Common myeloid progenitor, CD34-positive (primary cell): Measurements from ENCODE around the gene USH2A.
"Not testable (repeated sequence)": the region's sequence is repeated elsewhere in the genome, so short reads cannot be mapped to it uniquely, and the experiment has no call there.

Experiments used
- CTCF ChIA-PET: fragments of 350-600 bp; sonication (Branson Sonifier 250); formaldehyde crosslinking; loops from one replicate; lab custom pipeline; 2021; ENCODE audit warnings: antibody characterized with exemption; lab: Charles Lee
- POLR2A ChIA-PET: fragments of 350-600 bp; sonication (Branson Sonifier 250); formaldehyde crosslinking; loops from one replicate; lab custom pipeline; 2021; ENCODE audit warnings: antibody characterized with exemption; lab: Charles Lee
- DNase-seq, 3 donors: peaks; one replicate each; pipeline versions ENCODE4 v3.0.0 to v3.0.0-alpha.2; 2013
- H3K27ac ChIP-seq, 2 experiments: 1 replicate in 1 of 2; 2 replicates in 1 of 2; pipeline ENCODE4 v1.7.0; 2013; ENCODE audit warnings: inconsistent platforms in 2 of 2, low read length in 2 of 2, mild to moderate bottlenecking in 2 of 2, low read depth in 1 of 2, moderate library complexity in 1 of 2; ENCODE audit not compliant: severe bottlenecking in 2 of 2, insufficient read depth in 1 of 2, poor library complexity in 1 of 2
- H3K27me3 ChIP-seq, 5 experiments: replicated peaks in 2 of 5; 1 replicate in 3 of 5; 2 replicates in 2 of 5; pipeline versions ENCODE4 v1.6.1 to v1.7.0; 2013; ENCODE audit warnings: low read length in 4 of 5, mild to moderate bottlenecking in 2 of 5, moderate library complexity in 2 of 5, inconsistent platforms in 1 of 5; ENCODE audit not compliant: insufficient read depth in 5 of 5, control insufficient read depth in 4 of 5
- H3K36me3 ChIP-seq, 4 experiments: 1 replicate in 2 of 4; 2 replicates in 2 of 4; pipeline versions ENCODE4 v1.6.1 to v1.7.0; 2013; ENCODE audit warnings: low read length in 3 of 4, control low read depth in 1 of 4, mild to moderate bottlenecking in 1 of 4; ENCODE audit not compliant: control insufficient read depth in 4 of 4, insufficient read depth in 4 of 4
- H3K4me1 ChIP-seq, 4 experiments: 1 replicate in 3 of 4; 2 replicates in 1 of 4; pipeline versions ENCODE4 v1.6.1 to v1.7.1; 2013; ENCODE audit warnings: low read length in 3 of 4, mild to moderate bottlenecking in 3 of 4, control low read depth in 1 of 4, inconsistent platforms in 1 of 4, moderate library complexity in 1 of 4; ENCODE audit not compliant: control insufficient read depth in 4 of 4, insufficient read depth in 4 of 4; ENCODE audit errors: control extremely low read depth in 1 of 4
- H3K4me3 ChIP-seq, 7 experiments: 1 replicate in 4 of 7; 2 replicates in 3 of 7; pipeline versions ENCODE4 v1.5.1 to v1.7.0; 2013; ENCODE audit warnings: mild to moderate bottlenecking in 7 of 7, low read length in 6 of 7, moderate library complexity in 6 of 7, inconsistent platforms in 2 of 7, low read depth in 2 of 7, control low read depth in 1 of 7; ENCODE audit not compliant: insufficient read depth in 4 of 7, control insufficient read depth in 1 of 7; ENCODE audit errors: extremely low read depth in 1 of 7
- H3K9me3 ChIP-seq, 5 experiments: 1 replicate in 4 of 5; 2 replicates in 1 of 5; pipeline versions ENCODE4 v1.6.1 to v1.7.1; 2013; ENCODE audit warnings: low read length in 4 of 5, mild to moderate bottlenecking in 2 of 5, inconsistent platforms in 1 of 5, low read depth in 1 of 5, moderate library complexity in 1 of 5; ENCODE audit not compliant: control insufficient read depth in 4 of 5, insufficient read depth in 2 of 5; ENCODE audit errors: control extremely low read depth in 1 of 5
- WGBS: methylation state at CpG from one replicate; pipeline ENCODE4 v1.1.5; 2013; ENCODE audit not compliant: insufficient coverage; 5-methylcytosine and 5-hydroxymethylcytosine counted together

USH2A gene

GRCh38 chr1:216024546-216024945, 398.7 kb downstream of the USH2A start:
- H3K9me3 ChIP-seq: no peaks in the 10 kb centered on the region
- ChIA-PET CTCF (no interaction called here), POLR2A (no interaction called here)

GRCh38 chr1:216020743-216021345, 402.4 kb downstream of the USH2A start:
- H3K4me1 ChIP-seq: no peaks in the 10 kb centered on the region
- POLR2A ChIA-PET: no interaction called here
- CTCF ChIA-PET: no interaction called here
- H3K27me3 ChIP-seq: no peaks in the 10 kb centered on the region
- no peak for DNase-seq
- WGBS: 86% methylated on average over 1 of the region's 3 CpGs
- no peak overlapping the region for H3K27ac ChIP-seq
- H3K4me3 ChIP-seq: no peak overlapping the region
- no peaks in the 10 kb centered on the region for H3K9me3 ChIP-seq
- H3K36me3 ChIP-seq: no peaks in the 10 kb centered on the region

More at GRCh38 chr1:216024546-216024945, 398.7 kb downstream of the USH2A start:
- H3K27me3 ChIP-seq: no peaks in the 10 kb centered on the region
- DNase-seq: no peak
- no peak overlapping the region for H3K4me3 ChIP-seq
- H3K4me1 ChIP-seq: no peaks in the 10 kb centered on the region
- no peak overlapping the region for H3K27ac ChIP-seq
- H3K36me3 ChIP-seq: no peaks in the 10 kb centered on the region
- no CpG with 5 or more reads among the region's 2 CpGs for WGBS

- H3K27me3 ChIP-seq: no peaks in the 10 kb centered on the region
- POLR2A ChIA-PET: no interaction called here
- CTCF ChIA-PET: no interaction called here
Observed at GRCh38 chr1:216015116-216015515, 408.1 kb downstream of the USH2A start.

GRCh38 chr1:216014086-216014485, 409.2 kb downstream of the USH2A start:
- CTCF ChIA-PET: no interaction called here
- no peak overlapping the region for H3K27ac ChIP-seq
- no peaks in the 10 kb centered on the region for H3K27me3 ChIP-seq
- no peak for DNase-seq
- H3K36me3 ChIP-seq: no peaks in the 10 kb centered on the region
- no peak overlapping the region for H3K4me3 ChIP-seq
- H3K9me3 ChIP-seq: no peaks in the 10 kb centered on the region
- H3K4me1 ChIP-seq: no peaks in the 10 kb centered on the region
- 50% methylated on average over 2 of the region's 2 CpGs for WGBS
- POLR2A ChIA-PET: no interaction called here

More at GRCh38 chr1:216015116-216015515, 408.1 kb downstream of the USH2A start:
- Histone ChIP-seq H3K36me3 (no peaks in the 10 kb centered on the region), H3K27ac (no peak overlapping the region), H3K4me3 (no peak overlapping the region), H3K4me1 (no peaks in the 10 kb centered on the region), H3K9me3 (no peaks in the 10 kb centered on the region)
- WGBS: 91% methylated on average over 3 of the region's 3 CpGs
- no peak for DNase-seq

GRCh38 chr1:216009456-216009855, 413.8 kb downstream of the USH2A start:
- POLR2A ChIA-PET, H3K27ac ChIP-seq, H3K4me3 ChIP-seq, H3K9me3 ChIP-seq, CTCF ChIA-PET, DNase-seq, H3K4me1 ChIP-seq, H3K27me3 ChIP-seq, H3K36me3 ChIP-seq: not testable (repeated sequence)
- 100% methylated on average over 6 of the region's 10 CpGs for WGBS

- ChIA-PET CTCF (no interaction called here), POLR2A (no interaction called here)
- Histone ChIP-seq H3K9me3 (no peaks in the 10 kb centered on the region), H3K4me3 (no peak overlapping the region), H3K36me3 (no peaks in the 10 kb centered on the region), H3K4me1 (no peaks in the 10 kb centered on the region), H3K27me3 (peaks cover 0 to under 1% (median 0%) of the 10 kb centered on the region in 5 experiments), H3K27ac (no peak overlapping the region)
- WGBS: 97% methylated on average over 2 of the region's 2 CpGs
- DNase-seq: no peak
Observed at GRCh38 chr1:216005916-216006315, 417.3 kb downstream of the USH2A start.

GRCh38 chr1:215992620-215993019, 430.6 kb downstream of the USH2A start:
- no peaks in the 10 kb centered on the region for H3K4me1 ChIP-seq
- no peak for DNase-seq
- no CpG with 5 or more reads among the region's 3 CpGs for WGBS
- H3K27ac ChIP-seq: no peak overlapping the region
- ChIA-PET CTCF (interaction anchor here (1.0 kb wide), 1 partner anchor 46 kb away, joined by 3 read pairs; no protein-coding TSS in a partner anchor), POLR2A (no interaction called here)
- no peaks in the 10 kb centered on the region for H3K9me3 ChIP-seq
- no peaks in the 10 kb centered on the region for H3K27me3 ChIP-seq
- H3K36me3 ChIP-seq: no peaks in the 10 kb centered on the region
- no peak overlapping the region for H3K4me3 ChIP-seq
